GM12874 (cell line): Measurements from ENCODE around the gene ANK3.

Source experiments
- TF ChIP-seq, protein P1 (sequence below): IDR thresholded peaks from 2 replicates; pipeline ENCODE4 v1.5.1; 2011; ENCODE audit warnings: low read depth, mild to moderate bottlenecking, control low read depth, low read length, moderate library complexity; ENCODE audit not compliant: insufficient read depth

ANK3 gene

DNA sequence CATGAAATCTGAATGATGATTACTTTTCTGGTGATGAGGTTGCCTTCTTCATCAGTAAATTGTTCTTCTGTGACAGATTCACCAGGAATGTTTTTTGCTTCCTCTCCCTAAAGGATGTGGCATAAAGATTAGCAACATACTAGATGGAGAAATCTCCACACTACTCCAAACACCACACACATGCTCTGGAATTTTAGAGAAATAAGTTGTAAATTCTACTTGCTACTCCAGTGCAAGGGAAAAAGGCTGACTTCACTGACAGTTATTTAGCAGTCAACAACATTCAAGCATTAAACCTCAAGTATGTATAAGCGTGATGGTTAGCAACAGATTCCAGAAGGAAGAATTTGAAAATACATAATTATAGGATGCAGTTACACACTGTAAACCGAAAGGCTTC, 345.4 kb downstream of the ANK3 start:
- TF ChIP-seq, protein P1, sequence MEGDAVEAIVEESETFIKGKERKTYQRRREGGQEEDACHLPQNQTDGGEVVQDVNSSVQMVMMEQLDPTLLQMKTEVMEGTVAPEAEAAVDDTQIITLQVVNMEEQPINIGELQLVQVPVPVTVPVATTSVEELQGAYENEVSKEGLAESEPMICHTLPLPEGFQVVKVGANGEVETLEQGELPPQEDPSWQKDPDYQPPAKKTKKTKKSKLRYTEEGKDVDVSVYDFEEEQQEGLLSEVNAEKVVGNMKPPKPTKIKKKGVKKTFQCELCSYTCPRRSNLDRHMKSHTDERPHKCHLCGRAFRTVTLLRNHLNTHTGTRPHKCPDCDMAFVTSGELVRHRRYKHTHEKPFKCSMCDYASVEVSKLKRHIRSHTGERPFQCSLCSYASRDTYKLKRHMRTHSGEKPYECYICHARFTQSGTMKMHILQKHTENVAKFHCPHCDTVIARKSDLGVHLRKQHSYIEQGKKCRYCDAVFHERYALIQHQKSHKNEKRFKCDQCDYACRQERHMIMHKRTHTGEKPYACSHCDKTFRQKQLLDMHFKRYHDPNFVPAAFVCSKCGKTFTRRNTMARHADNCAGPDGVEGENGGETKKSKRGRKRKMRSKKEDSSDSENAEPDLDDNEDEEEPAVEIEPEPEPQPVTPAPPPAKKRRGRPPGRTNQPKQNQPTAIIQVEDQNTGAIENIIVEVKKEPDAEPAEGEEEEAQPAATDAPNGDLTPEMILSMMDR, result no peak

DNA sequence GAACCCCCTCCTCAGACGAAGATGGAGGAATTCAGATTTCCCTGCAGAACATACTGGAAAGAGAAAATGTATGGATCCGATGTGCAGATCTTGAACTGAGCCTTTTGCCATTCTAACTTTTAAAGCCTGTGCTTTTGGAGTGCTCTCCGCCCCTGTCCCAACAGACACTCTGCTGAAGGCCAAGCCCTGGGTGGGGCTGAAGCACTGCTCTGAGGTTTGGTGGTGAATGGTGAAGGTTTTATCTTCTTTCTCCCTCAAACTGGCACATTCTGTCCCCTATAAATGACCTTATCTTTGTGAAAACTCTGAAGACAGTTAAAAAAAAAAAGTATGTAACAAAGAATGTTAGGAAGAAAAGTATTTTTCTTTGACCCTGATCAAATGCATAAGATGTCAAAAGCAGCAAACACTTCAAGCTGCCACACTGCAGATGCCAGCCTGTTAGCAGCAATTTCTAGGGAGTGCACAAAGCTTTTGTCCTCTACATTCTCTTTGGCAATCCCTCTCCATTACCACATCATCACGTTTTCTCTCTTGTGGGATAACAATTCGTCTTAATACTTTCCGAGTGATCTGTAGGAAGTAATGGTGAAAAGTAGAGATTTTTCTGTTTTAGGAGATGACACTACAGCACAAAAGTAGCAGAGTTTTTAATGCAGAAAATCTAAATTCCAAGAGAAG, 346.0 kb downstream of the ANK3 start:
- TF ChIP-seq, protein P1, result no peak

DNA sequence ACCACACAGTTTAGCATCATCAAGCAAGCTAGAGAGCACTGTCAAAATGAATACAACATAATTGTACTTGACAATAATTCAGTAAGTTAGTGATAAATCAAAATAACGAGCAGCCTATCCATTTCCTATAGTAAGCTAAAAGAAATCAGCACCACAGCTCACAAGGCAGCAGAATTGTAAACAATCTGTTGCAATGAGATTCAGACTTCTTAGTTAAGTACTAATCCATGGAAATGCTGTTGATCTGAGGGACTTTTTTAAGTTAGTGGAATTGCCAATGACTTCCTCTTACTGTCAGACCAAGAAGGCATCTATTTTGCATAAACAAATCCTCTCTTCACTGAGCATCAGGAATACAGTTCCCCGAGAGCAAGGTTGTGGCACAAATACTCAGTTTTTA, 346.8 kb downstream of the ANK3 start:
- TF ChIP-seq, protein P1, result no peak

DNA sequence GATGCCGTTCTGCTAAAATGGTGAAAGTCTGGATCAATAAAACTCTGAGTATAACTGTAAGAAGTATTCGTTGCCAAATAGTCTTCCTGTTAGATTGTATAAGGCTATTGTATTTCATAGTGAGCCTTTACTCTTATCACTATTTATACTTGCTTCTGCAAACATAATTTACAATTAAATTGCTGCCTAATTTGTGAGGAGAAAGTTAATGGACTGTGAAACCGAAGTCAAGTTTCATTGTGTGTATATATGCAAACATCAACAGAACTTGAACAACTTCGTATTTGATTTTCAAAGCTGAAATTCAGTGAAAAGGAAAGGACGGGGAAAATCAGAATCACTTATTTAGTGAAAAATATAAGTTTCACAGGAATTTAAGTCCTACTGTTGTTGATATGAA, 347.4 kb downstream of the ANK3 start:
- TF ChIP-seq, protein P1, result no peak

DNA sequence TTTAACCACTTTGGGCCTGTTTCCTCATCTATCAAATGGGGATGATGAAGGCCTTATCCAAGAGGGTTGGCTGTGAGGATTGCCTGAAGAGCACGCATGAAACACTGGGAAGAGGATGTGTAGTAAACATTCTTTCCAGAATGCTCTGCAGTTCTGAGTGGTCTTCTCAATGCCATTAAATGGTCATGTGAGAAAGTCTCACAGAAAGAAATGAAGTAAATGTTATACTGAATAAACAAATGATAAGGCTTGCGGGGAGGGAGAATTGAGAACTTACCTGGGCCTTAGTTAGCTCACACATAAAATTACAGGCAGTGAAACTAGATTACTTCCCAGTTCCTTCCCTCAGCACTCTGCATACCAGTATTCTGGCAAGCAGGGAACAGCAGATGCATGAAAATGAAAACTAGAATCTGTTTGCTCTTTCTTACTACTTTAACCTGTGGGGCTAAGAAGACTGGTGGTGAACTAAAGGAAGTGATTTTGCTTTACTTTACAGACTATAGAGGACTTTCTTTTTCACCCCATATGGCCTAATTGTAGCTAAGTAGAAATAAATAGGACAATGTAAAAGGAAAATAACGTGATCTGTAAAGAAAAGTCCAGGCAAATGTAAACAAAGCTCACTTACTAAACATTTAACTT, 348.1 kb downstream of the ANK3 start:
- TF ChIP-seq, protein P1, result no peak

DNA sequence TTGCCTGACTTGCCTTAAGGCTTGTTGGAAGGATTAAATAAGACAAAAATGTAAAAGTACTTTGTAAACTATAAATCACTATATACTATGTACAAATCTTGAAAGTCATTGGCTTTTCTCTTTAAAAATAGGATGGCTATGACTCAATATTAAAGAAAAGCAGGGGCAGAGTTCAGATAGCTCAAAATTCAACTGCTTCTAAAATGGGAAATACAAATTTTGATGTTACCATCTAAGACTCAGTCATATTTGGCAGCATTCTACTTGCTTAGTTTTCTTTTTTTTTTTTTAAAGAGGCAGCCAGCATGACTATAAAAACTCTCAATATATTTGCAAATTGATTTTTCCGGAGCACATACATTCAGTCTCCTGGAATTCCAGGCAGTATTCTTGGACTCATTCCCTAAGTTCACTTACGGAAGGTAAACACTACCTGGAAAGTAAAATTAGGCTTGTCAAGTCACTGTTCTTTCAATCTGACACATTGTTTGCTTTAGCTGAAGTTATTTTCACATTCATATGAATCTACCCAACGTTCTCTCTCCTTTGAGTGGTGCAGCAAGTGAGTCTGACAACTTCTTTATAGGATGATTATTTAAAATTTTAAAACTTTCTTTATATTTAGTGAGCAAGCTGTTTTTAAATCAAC, 349.5 kb downstream of the ANK3 start:
- TF ChIP-seq, protein P1, result no peak

DNA sequence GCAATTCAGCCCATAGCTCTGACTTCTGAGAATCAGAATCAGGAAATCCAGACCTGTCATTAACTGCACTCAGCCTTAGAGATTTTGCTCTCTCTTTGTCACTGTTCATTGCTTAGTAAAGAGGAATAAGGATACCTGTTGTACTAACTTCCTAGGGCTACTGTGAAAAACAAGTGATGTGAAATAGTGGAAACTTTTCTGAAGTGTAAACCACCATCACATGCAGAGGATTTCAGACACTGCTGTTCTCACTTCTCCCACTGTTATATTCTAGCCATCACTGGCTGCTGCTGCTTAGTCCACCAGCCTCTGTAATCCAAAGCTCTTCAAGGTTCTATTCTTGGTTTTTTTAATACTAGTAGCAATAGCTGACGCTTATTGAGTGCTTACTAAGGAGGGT, 353.7 kb downstream of the ANK3 start:
- TF ChIP-seq, protein P1, result no peak
